Uterus (tissue), 2 donors: ENCODE measurements around the gene DPH7.

Experiments used
- POLR2A ChIP-seq, 2 donors: fragments of 450-650 bp; IDR thresholded peaks; one replicate each; pipeline ENCODE4 v1.6.1; 2016; ENCODE audit warnings: antibody characterized with exemption in 2 of 2, mild to moderate bottlenecking in 1 of 2, moderate library complexity in 1 of 2
- TF ChIP-seq, protein P1 (sequence below), 4 experiments: fragments of 200-600 bp in 2 of 4; fragments of 450-650 bp in 2 of 4; sonication (generic) in 2 of 4; IDR thresholded peaks; one replicate each; pipeline ENCODE4 v1.5.1; 2016 to 2019; ENCODE audit warnings: antibody characterized with exemption in 4 of 4, mild to moderate bottlenecking in 2 of 4, moderate library complexity in 1 of 4

DNA sequence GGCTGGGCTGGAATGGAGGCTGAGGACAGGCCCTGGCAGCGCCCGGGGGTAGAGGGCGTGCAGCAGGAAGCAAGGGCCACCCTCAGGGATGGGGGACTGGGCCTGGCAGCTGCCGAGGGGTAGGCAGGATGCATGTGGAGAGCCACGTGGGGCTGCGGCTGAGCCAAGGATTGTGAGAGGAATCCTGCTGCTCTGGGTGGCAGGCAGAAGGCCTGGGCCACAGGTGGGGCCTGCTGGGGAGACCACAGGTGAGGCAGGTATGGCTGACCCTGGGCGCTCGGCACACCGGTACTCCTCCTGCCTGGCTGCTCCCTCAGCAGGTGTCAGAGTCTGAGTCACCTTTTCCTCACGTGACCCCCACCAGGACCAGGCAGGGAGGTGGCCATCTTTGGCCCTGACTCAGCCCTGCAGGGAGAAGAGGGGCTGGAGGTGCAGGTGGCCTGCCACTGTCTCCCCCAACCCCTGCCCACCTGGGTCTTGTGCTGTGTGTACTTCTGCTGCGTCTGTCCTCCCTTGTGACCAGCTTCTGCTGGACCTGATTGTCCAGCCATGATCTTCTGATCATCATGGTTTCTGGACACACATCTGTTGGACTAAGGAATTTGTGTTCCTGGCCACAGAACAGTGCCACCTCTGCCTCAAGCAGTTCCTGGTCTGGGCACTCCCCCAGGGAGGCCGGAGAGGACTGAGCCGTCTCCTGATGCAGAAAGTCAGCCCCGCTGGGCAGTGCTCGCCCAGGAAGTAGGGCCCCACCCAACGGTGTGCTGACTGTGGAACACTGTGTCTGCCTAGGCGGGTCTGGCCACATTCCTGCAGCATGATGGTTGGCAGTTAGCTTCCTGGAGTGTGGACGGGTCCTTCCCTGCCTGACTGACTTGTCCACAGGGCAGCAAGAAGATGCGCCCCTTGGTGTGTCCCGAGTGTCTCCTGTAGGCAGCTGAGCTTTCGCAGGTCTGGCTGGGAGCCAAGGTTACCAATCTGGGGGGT, 33.2 kb upstream of the DPH7 start:
- TF ChIP-seq, protein P1, sequence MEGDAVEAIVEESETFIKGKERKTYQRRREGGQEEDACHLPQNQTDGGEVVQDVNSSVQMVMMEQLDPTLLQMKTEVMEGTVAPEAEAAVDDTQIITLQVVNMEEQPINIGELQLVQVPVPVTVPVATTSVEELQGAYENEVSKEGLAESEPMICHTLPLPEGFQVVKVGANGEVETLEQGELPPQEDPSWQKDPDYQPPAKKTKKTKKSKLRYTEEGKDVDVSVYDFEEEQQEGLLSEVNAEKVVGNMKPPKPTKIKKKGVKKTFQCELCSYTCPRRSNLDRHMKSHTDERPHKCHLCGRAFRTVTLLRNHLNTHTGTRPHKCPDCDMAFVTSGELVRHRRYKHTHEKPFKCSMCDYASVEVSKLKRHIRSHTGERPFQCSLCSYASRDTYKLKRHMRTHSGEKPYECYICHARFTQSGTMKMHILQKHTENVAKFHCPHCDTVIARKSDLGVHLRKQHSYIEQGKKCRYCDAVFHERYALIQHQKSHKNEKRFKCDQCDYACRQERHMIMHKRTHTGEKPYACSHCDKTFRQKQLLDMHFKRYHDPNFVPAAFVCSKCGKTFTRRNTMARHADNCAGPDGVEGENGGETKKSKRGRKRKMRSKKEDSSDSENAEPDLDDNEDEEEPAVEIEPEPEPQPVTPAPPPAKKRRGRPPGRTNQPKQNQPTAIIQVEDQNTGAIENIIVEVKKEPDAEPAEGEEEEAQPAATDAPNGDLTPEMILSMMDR (IDR thresholded peaks at IDR 0.05) = no peak
- peak in 1 of 2 donors; percentile 23 for TF ChIP-seq POLR2A (IDR thresholded peaks at IDR 0.05)
